ENCODE measurements around the gene ZNG1A.
"Not testable (repeated sequence)": the region's sequence is repeated elsewhere in the genome, so short reads cannot be mapped to it uniquely, and the experiment has no call there.

The ZNG1A gene

GRCh38 chr9:178970-179383 lies at the start of gene ZNG1A:
Gene ZNG1A, minus strand, starts transcription at chr9:179056. Its CDS starts 87 bp downstream, at chr9:178969.
- not testable (repeated sequence) for DNase-seq

- no peak for DNase-seq
Observed at GRCh38 chr9:227860-228259, 49.0 kb upstream of the ZNG1A start.

GRCh38 chr9:224582-225520 lies 46.0 kb upstream of the ZNG1A start:
- DNase-seq: no peak

GRCh38 chr9:224026-224425 lies 45.2 kb upstream of the ZNG1A start:
- no peak for DNase-seq

- DNase-seq: no peak
Observed at GRCh38 chr9:223152-223551, 44.3 kb upstream of the ZNG1A start.

- DNase-seq: no peak
Observed at GRCh38 chr9:221989-222776, 43.3 kb upstream of the ZNG1A start.

- DNase-seq: no peak
Observed at GRCh38 chr9:219670-220365, 41.0 kb upstream of the ZNG1A start.

- DNase-seq: not testable (repeated sequence)
Observed at GRCh38 chr9:219036-219435, 40.2 kb upstream of the ZNG1A start.

- DNase-seq: no peak
Observed at GRCh38 chr9:217950-218349, 39.1 kb upstream of the ZNG1A start.

- DNase-seq: no peak
Observed at GRCh38 chr9:216866-217265, 38.0 kb upstream of the ZNG1A start.

GRCh38 chr9:215631-216155 lies 36.8 kb upstream of the ZNG1A start:
- DNase-seq: no peak

- no peak for DNase-seq
Observed at GRCh38 chr9:214648-215493, 36.0 kb upstream of the ZNG1A start, which contains the start of gene DOCK8. Gene DOCK8, plus strand, starts transcription at chr9:214865. Its CDS starts 112 bp downstream, at chr9:214977.

- DNase-seq: no peak
Observed at GRCh38 chr9:214351-214647, 35.4 kb upstream of the ZNG1A start.

- not testable (repeated sequence) for DNase-seq
Observed at GRCh38 chr9:213901-214300, 35.0 kb upstream of the ZNG1A start.

- DNase-seq: no peak
Observed at GRCh38 chr9:212297-212696, 33.4 kb upstream of the ZNG1A start.

GRCh38 chr9:211557-211956 lies 32.7 kb upstream of the ZNG1A start:
- no peak for DNase-seq

- no peak for DNase-seq
Observed at GRCh38 chr9:211036-211435, 32.2 kb upstream of the ZNG1A start.

- DNase-seq: no peak
Observed at GRCh38 chr9:209143-209758, 30.4 kb upstream of the ZNG1A start.

GRCh38 chr9:206481-206880 lies 27.6 kb upstream of the ZNG1A start:
- no peak for DNase-seq

- not testable (repeated sequence) for DNase-seq
Observed at GRCh38 chr9:199601-200000, 20.7 kb upstream of the ZNG1A start.

- DNase-seq: not testable (repeated sequence)
Observed at GRCh38 chr9:178140-178825, 573 bp downstream of the ZNG1A start.

All from HCEC 1CT (cell line).